SK-N-SH (cell line): Measurements from ENCODE around the gene ZNF142. TPM values are rescaled to one million over a fixed set of nuclear protein-coding genes. Genes with fewer than 3 reads are reported as not detected.

Experiments
- CTCF ChIA-PET: fragments of 300-600, 350-600 bp; formaldehyde crosslinking; extraction: SDS; loops from one replicate; lab custom pipeline; 2021; lab: Yijun Ruan, JAX
- POLR2A ChIA-PET: fragments of 350-600 bp; sonication (Branson Sonifier 250); formaldehyde crosslinking; extraction: SDS; loops from one replicate; lab custom pipeline; 2020; ENCODE audit warnings: antibody characterized with exemption, inconsistent platforms; lab: Yijun Ruan, JAX
- DNase-seq: peaks from one replicate; pipeline ENCODE4 v3.0.0; 2012
- H2AFZ ChIP-seq: fragments of 200-600 bp; sonication (generic); 2 replicates; pipeline ENCODE4 v1.8.1; 2016; ENCODE audit warnings: antibody characterized with exemption, mild to moderate bottlenecking, low read depth
- H3F3A ChIP-seq: fragments of 200-600 bp; sonication (generic); replicated peaks from 2 replicates; pipeline ENCODE3; 2016; ENCODE audit warnings: antibody characterized with exemption, mild to moderate bottlenecking; ENCODE audit not compliant: insufficient read depth
- H3K27ac ChIP-seq, 2 experiments: fragments of 200-500 bp in 1 of 2; fragments of 200-600 bp in 1 of 2; sonication (Bioruptor generic) in 1 of 2; sonication (generic), shearing (Covaris generic) in 1 of 2; 2 replicates each; pipeline versions ENCODE4 v1.5.1 to v1.6.1; 2014 to 2016; ENCODE audit warnings: low read depth in 2 of 2, inconsistent platforms in 1 of 2, low read length in 1 of 2, mild to moderate bottlenecking in 1 of 2, mixed read lengths in 1 of 2
- H3K27me3 ChIP-seq: fragments of 200-600 bp; sonication (generic), shearing (Covaris generic); 2 replicates; pipeline ENCODE4 v1.6.1; 2016; ENCODE audit warnings: mixed run types; ENCODE audit not compliant: insufficient read depth
- H3K36me3 ChIP-seq, 2 experiments: fragments of 200-500 bp in 1 of 2; fragments of 200-600 bp in 1 of 2; sonication (Bioruptor generic) in 1 of 2; sonication (generic) in 1 of 2; replicated peaks in 1 of 2; 2 replicates each; pipeline versions ENCODE3 to v1.5.1; 2014 to 2016; ENCODE audit warnings: low read length in 1 of 2, mild to moderate bottlenecking in 1 of 2; ENCODE audit not compliant: insufficient read depth in 2 of 2, control insufficient read depth in 1 of 2
- H3K4me1 ChIP-seq, 2 experiments: fragments of 200-500 bp in 1 of 2; fragments of 200-600 bp in 1 of 2; sonication (Bioruptor generic) in 1 of 2; sonication (generic), shearing (Covaris generic) in 1 of 2; 2 replicates each; pipeline versions ENCODE4 v1.5.1 to v1.6.1; 2014 to 2016; ENCODE audit warnings: low read depth in 1 of 2, low read length in 1 of 2, mixed run types in 1 of 2; ENCODE audit not compliant: insufficient read depth in 2 of 2, control insufficient read depth in 1 of 2
- H3K4me2 ChIP-seq: fragments of 200-600 bp; sonication (generic), shearing (Covaris generic); 2 replicates; pipeline ENCODE4 v1.6.1; 2017; ENCODE audit warnings: mixed run types
- H3K4me3 ChIP-seq, 2 experiments: fragments of 200-500 bp in 1 of 2; fragments of 200-600 bp in 1 of 2; sonication (Bioruptor generic) in 1 of 2; sonication (generic), shearing (Covaris generic) in 1 of 2; 2 replicates each; pipeline versions ENCODE4 v1.5.1 to v1.8.1; 2014 to 2016; ENCODE audit warnings: low read depth in 2 of 2, inconsistent platforms in 1 of 2, low read length in 1 of 2, mild to moderate bottlenecking in 1 of 2, mixed read lengths in 1 of 2, moderate library complexity in 1 of 2
- H3K79me2 ChIP-seq: fragments of 200-600 bp; sonication (generic); 2 replicates; pipeline ENCODE4 v1.8.1; 2017; ENCODE audit warnings: mild to moderate bottlenecking; ENCODE audit not compliant: insufficient read depth
- H3K9ac ChIP-seq: fragments of 200-600 bp; sonication (generic); 2 replicates; pipeline ENCODE4 v1.6.1; 2017; ENCODE audit warnings: mixed run types
- H3K9me2 ChIP-seq: fragments of 200-600 bp; sonication (generic); 2 replicates; pipeline ENCODE4 v1.6.1; 2017; ENCODE audit warnings: mixed run types
- H3K9me3 ChIP-seq: fragments of 200-600 bp; sonication (generic); 2 replicates; pipeline ENCODE4 v1.6.1; 2017; ENCODE audit warnings: mixed run types, mild to moderate bottlenecking, moderate library complexity
- H4K20me1 ChIP-seq: fragments of 200-600 bp; sonication (generic); 2 replicates; pipeline ENCODE4 v1.6.1; 2017; ENCODE audit warnings: mild to moderate bottlenecking, mixed run types; ENCODE audit not compliant: insufficient read depth
- CHD2 ChIP-seq: fragments of 150-350 bp; IDR thresholded peaks from 2 replicates; pipeline ENCODE4 v1.6.1; 2018; ENCODE audit warnings: low read length; ENCODE audit not compliant: partially characterized antibody
- FOSL2 ChIP-seq: IDR thresholded peaks from 2 replicates; pipeline ENCODE4 v1.4.0; 2012; ENCODE audit warnings: low read depth, mild to moderate bottlenecking, moderate library complexity, borderline replicate concordance
- FOXJ3 ChIP-seq: sonication (generic); formaldehyde crosslinking; IDR thresholded peaks from 2 replicates; pipeline ENCODE4 v1.5.1; 2020; ENCODE audit warnings: mild to moderate bottlenecking, missing genetic modification reagents
- GATA2 ChIP-seq: sonication (generic); formaldehyde crosslinking; IDR thresholded peaks from 2 replicates; pipeline ENCODE4 v1.5.0; 2020; ENCODE audit warnings: mild to moderate bottlenecking, missing genetic modification reagents
- MXI1 ChIP-seq: IDR thresholded peaks from 2 replicates; pipeline ENCODE4 v1.6.1; 2012; ENCODE audit warnings: mild to moderate bottlenecking, low read depth, low read length, improper control_type of control experiment
- NFIC ChIP-seq: IDR thresholded peaks from 2 replicates; pipeline ENCODE4 v1.4.0; 2012; ENCODE audit warnings: borderline replicate concordance
- POLR2AphosphoS5 ChIP-seq: IDR thresholded peaks from 2 replicates; pipeline ENCODE4 v1.6.1; 2012; ENCODE audit warnings: low read depth, low read length
- RAD21 ChIP-seq: IDR thresholded peaks from 2 replicates; pipeline ENCODE4 v1.6.1; 2012; ENCODE audit warnings: mild to moderate bottlenecking, low read length
- RCOR1 ChIP-seq: fragments of 150-350 bp; IDR thresholded peaks from 2 replicates; pipeline ENCODE4 v1.6.1; 2017; ENCODE audit warnings: antibody characterized with exemption, low read length
- RFX5 ChIP-seq: IDR thresholded peaks from 2 replicates; pipeline ENCODE4 v1.6.1; 2012; ENCODE audit warnings: mild to moderate bottlenecking, improper control_type of control experiment, low read length
- RXRA ChIP-seq: IDR thresholded peaks from 2 replicates; pipeline ENCODE4 v1.4.0; 2012; ENCODE audit warnings: low read depth, mild to moderate bottlenecking, borderline replicate concordance
- SMC3 ChIP-seq: IDR thresholded peaks from 2 replicates; pipeline ENCODE4 v1.6.1; 2012; ENCODE audit warnings: low read depth, low read length, improper control_type of control experiment
- WGBS: methylation state at CpG from one replicate; pipeline ENCODE4 v1.1.6; 2017; ENCODE audit warnings: low lambda C conversion rate; 5-methylcytosine and 5-hydroxymethylcytosine counted together
- polyA plus RNA-seq, 3 experiments: library from polyadenylated mRNA; depleted of rRNA; stranded (reverse); fragments of >200 nt; gene quantifications; 2 replicates each; pipeline ENCODE4 v1.2.3, GENCODE V29; 2012
- TF ChIP-seq, protein P1 (sequence below): IDR thresholded peaks from 2 replicates; pipeline ENCODE4; 2012
- TF ChIP-seq, protein P2 (sequence below): fragments of 200-600 bp; sonication (generic); IDR thresholded peaks from 2 replicates; pipeline ENCODE4 v1.6.1; 2017; ENCODE audit warnings: antibody characterized with exemption, mild to moderate bottlenecking, moderate library complexity
- TF ChIP-seq, protein P3 (sequence below): fragments of 150-350 bp; IDR thresholded peaks from 2 replicates; pipeline ENCODE4 v1.6.1; 2016; ENCODE audit warnings: mild to moderate bottlenecking, low read depth, low read length
- TF ChIP-seq, protein P4 (sequence below): IDR thresholded peaks from 2 replicates; pipeline ENCODE4 v1.4.0; 2012; ENCODE audit warnings: low read depth, borderline replicate concordance
- TF ChIP-seq, protein P5 (sequence below): IDR thresholded peaks from 2 replicates; pipeline ENCODE4 v1.4.0; 2012; ENCODE audit warnings: low read depth, borderline replicate concordance
- TF ChIP-seq, protein P6 (sequence below): IDR thresholded peaks from 2 replicates; pipeline ENCODE4 v1.6.1; 2012; ENCODE audit warnings: mild to moderate bottlenecking, low read depth, low read length, moderate library complexity
- TF ChIP-seq, protein P7 (sequence below): IDR thresholded peaks from 2 replicates; pipeline ENCODE4 v1.4.0; 2012; ENCODE audit warnings: low read depth

ZNF142 gene
- polyA plus RNA-seq, 1 of the 3 experiments (the other 2 are of a cell fraction): 8.1 TPM

DNA sequence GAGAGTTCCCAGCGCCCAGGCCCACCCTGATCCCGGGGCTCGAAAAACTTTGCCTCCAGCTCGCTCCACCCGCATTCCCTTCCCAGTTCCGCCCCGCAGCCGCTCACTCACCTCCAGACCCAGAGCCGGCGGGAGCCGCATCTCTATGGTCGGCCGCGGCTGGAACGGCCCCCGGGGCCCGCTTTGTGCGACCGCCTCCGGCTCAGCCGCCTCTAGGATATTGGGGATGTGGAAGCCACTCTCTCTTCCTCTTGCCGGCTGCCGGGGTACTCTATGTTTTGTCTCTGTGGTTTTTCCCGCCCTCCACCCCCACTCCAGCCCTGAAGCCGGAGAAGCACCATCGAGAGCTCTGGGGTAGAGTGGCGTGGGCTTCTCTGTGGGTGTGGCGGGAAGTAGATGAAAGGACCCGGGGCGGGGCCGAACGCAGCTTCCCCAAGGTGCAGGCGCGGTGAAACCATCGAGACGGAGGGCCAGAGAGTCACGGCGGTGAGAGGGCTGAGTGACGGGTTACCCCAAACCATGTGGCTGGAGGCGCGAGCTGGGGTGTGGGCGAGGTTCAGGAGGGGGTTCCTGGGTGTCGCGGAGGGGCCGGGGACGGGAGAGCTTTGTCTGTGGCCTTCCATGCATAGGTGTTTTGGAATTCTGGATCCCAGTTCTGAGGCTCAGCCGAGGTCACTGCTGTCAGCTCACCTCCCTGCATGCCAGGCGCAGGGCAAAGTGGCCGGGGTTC, at the start of gene ZNF142, which contains the start of gene BCS1L (continued):
- TF ChIP-seq, protein P1, sequence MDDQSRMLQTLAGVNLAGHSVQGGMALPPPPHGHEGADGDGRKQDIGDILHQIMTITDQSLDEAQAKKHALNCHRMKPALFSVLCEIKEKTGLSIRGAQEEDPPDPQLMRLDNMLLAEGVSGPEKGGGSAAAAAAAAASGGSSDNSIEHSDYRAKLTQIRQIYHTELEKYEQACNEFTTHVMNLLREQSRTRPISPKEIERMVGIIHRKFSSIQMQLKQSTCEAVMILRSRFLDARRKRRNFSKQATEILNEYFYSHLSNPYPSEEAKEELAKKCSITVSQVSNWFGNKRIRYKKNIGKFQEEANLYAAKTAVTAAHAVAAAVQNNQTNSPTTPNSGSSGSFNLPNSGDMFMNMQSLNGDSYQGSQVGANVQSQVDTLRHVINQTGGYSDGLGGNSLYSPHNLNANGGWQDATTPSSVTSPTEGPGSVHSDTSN: peak; percentile 64
- TF ChIP-seq RXRA: no peak
- TF ChIP-seq RCOR1: no peak
- TF ChIP-seq CHD2: peak; percentile 51
- no peak for TF ChIP-seq SMC3
- peak; percentile 76; the same call in 1 of the 2 replicates for TF ChIP-seq POLR2AphosphoS5
- TF ChIP-seq NFIC: no peak
- TF ChIP-seq, protein P2, sequence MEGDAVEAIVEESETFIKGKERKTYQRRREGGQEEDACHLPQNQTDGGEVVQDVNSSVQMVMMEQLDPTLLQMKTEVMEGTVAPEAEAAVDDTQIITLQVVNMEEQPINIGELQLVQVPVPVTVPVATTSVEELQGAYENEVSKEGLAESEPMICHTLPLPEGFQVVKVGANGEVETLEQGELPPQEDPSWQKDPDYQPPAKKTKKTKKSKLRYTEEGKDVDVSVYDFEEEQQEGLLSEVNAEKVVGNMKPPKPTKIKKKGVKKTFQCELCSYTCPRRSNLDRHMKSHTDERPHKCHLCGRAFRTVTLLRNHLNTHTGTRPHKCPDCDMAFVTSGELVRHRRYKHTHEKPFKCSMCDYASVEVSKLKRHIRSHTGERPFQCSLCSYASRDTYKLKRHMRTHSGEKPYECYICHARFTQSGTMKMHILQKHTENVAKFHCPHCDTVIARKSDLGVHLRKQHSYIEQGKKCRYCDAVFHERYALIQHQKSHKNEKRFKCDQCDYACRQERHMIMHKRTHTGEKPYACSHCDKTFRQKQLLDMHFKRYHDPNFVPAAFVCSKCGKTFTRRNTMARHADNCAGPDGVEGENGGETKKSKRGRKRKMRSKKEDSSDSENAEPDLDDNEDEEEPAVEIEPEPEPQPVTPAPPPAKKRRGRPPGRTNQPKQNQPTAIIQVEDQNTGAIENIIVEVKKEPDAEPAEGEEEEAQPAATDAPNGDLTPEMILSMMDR: no peak
- TF ChIP-seq, protein P3, sequence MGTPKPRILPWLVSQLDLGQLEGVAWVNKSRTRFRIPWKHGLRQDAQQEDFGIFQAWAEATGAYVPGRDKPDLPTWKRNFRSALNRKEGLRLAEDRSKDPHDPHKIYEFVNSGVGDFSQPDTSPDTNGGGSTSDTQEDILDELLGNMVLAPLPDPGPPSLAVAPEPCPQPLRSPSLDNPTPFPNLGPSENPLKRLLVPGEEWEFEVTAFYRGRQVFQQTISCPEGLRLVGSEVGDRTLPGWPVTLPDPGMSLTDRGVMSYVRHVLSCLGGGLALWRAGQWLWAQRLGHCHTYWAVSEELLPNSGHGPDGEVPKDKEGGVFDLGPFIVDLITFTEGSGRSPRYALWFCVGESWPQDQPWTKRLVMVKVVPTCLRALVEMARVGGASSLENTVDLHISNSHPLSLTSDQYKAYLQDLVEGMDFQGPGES: no peak
- TF ChIP-seq, all 33 proteins: peak for 10

DNA sequence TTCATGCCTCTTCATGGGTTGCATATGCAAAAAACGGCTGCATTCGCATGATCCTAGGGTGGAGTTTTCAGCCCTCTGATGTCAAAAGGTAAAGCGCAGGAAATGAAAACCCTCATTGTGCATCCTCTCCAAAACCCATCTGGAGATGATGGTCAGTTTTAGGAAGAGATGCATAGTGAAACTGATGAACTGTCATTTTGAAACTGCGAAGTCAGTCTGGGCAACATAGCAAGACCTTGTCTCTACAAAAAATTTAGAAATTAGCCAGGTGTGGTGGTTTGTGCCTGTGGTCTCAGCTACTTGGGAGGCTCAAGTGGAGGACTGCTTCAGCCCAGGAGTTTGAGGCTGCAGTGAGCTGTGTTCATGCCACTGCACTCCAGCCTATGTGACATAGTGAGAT, 48.7 kb upstream of the ZNF142 start:
- Histone ChIP-seq H3F3A (peaks cover 5% of the 10 kb centered on the region), H3K27ac (no peak overlapping the region), H3K9me3 (no peaks in the 10 kb centered on the region), H3K79me2 (peaks cover 19% of the 10 kb centered on the region), H3K9me2 (no peaks in the 10 kb centered on the region), H3K4me1 (0 out of 4 replicates have a peak, but pooled peaks cover 0 to 5% of the 10 kb centered on the region in 2 experiments), H4K20me1 (no peaks in the 10 kb centered on the region), H3K4me3 (no peak overlapping the region), H3K36me3 (peaks cover 0 to 5% of the 10 kb centered on the region in 2 experiments), H3K27me3 (no peaks in the 10 kb centered on the region), H3K9ac (no peak overlapping the region), H2AFZ (no peak overlapping the region), H3K4me2 (no peak overlapping the region)
- POLR2A ChIA-PET: interaction anchor here (0.8 kb wide), 1 partner anchor 11 kb away, joined by 3 read pairs; no protein-coding TSS in a partner anchor
- no peak for DNase-seq
- 92% methylated on average over 4 of the region's 4 CpGs for WGBS
- TF ChIP-seq, protein P4, sequence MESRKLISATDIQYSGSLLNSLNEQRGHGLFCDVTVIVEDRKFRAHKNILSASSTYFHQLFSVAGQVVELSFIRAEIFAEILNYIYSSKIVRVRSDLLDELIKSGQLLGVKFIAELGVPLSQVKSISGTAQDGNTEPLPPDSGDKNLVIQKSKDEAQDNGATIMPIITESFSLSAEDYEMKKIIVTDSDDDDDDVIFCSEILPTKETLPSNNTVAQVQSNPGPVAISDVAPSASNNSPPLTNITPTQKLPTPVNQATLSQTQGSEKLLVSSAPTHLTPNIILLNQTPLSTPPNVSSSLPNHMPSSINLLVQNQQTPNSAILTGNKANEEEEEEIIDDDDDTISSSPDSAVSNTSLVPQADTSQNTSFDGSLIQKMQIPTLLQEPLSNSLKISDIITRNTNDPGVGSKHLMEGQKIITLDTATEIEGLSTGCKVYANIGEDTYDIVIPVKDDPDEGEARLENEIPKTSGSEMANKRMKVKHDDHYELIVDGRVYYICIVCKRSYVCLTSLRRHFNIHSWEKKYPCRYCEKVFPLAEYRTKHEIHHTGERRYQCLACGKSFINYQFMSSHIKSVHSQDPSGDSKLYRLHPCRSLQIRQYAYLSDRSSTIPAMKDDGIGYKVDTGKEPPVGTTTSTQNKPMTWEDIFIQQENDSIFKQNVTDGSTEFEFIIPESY: no peak
- TF ChIP-seq, protein P5, sequence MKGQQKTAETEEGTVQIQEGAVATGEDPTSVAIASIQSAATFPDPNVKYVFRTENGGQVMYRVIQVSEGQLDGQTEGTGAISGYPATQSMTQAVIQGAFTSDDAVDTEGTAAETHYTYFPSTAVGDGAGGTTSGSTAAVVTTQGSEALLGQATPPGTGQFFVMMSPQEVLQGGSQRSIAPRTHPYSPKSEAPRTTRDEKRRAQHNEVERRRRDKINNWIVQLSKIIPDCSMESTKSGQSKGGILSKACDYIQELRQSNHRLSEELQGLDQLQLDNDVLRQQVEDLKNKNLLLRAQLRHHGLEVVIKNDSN: no peak
- TF ChIP-seq GATA2 (no peak), FOXJ3 (CRISPR knock-in tag) (no peak), MXI1 (no peak), FOSL2 (no peak), RFX5 (no peak), RAD21 (no peak)
- TF ChIP-seq, protein P6, sequence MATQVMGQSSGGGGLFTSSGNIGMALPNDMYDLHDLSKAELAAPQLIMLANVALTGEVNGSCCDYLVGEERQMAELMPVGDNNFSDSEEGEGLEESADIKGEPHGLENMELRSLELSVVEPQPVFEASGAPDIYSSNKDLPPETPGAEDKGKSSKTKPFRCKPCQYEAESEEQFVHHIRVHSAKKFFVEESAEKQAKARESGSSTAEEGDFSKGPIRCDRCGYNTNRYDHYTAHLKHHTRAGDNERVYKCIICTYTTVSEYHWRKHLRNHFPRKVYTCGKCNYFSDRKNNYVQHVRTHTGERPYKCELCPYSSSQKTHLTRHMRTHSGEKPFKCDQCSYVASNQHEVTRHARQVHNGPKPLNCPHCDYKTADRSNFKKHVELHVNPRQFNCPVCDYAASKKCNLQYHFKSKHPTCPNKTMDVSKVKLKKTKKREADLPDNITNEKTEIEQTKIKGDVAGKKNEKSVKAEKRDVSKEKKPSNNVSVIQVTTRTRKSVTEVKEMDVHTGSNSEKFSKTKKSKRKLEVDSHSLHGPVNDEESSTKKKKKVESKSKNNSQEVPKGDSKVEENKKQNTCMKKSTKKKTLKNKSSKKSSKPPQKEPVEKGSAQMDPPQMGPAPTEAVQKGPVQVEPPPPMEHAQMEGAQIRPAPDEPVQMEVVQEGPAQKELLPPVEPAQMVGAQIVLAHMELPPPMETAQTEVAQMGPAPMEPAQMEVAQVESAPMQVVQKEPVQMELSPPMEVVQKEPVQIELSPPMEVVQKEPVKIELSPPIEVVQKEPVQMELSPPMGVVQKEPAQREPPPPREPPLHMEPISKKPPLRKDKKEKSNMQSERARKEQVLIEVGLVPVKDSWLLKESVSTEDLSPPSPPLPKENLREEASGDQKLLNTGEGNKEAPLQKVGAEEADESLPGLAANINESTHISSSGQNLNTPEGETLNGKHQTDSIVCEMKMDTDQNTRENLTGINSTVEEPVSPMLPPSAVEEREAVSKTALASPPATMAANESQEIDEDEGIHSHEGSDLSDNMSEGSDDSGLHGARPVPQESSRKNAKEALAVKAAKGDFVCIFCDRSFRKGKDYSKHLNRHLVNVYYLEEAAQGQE: no peak
- TF ChIP-seq, protein P7, sequence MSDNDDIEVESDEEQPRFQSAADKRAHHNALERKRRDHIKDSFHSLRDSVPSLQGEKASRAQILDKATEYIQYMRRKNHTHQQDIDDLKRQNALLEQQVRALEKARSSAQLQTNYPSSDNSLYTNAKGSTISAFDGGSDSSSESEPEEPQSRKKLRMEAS: no peak
- CTCF ChIA-PET: interaction anchor here (1.0 to 2.1 kb wide), 4 partner anchors 14 to 139 kb away, joined by 3 to 10 read pairs (median 6); no protein-coding TSS in a partner anchor
